ENCODE data around the gene BCAP29. TPM values are rescaled to one million over a fixed set of nuclear protein-coding genes. Genes with fewer than 3 reads are reported as not detected.

BCAP29 gene
- total RNA-seq, 1 experiment from 2014 or later: 43.2 TPM

DNA sequence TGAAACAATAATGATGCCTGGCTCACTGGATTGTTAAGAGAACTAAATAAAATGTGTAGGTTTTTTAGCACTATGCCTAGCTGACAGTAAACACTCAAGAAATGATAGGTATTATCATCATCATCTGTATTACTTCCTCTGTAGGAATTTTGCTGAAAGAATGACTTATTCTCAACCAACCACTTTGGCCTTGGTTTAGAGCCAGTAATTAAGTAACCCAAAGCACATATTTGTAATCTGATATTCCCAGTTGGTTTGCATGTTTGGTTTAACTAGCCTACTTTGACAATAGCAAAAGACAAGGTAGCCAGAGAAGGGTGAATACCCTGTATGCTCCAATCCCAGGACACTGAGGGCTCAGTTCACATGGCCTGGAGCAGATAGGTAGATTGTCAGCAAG lies 34.4 kb downstream of the BCAP29 start (continued):
- TF ChIP-seq ATF3 (IDR thresholded peaks at IDR 0.05): no peak
- TF ChIP-seq REST (IDR thresholded peaks at IDR 0.05; ENCODE audit: low read depth): no peak

- Histone ChIP-seq H3K4me1 (ENCODE audit: control insufficient read depth in 1 of 2, insufficient read depth in 2 of 2, low read length in 2 of 2) (no peaks in the 10 kb centered on the region), H3K9me2 (ENCODE audit: insufficient read depth) (no peaks in the 10 kb centered on the region), H4K20me1 (ENCODE audit: insufficient read depth) (no peaks in the 10 kb centered on the region), H3K9ac (ENCODE audit: low read length) (no peak overlapping the region), H3K36me3 (ENCODE audit: control insufficient read depth in 1 of 2, insufficient read depth in 2 of 2, low read length in 2 of 2) (no peaks in the 10 kb centered on the region), H3K4me2 (ENCODE audit: low read length) (no peak overlapping the region), H3K27ac (ENCODE audit: low read depth, low read length) (no peak overlapping the region), H3K4me3 (replicated peaks in 1 of 2; ENCODE audit: low read depth in 1 of 2, low read length in 2 of 2) (no peak overlapping the region), H2AFZ (ENCODE audit: low read depth, low read length, poor library complexity, severe bottlenecking) (no peak overlapping the region), H3K27me3 (ENCODE audit: insufficient read depth, low read length) (no peaks in the 10 kb centered on the region), H3K9me3 (ENCODE audit: control insufficient read depth in 1 of 2, insufficient read depth in 1 of 2, low read depth in 1 of 2, low read length in 2 of 2) (no peaks in the 10 kb centered on the region), H3K79me2 (ENCODE audit: insufficient read depth, low read length) (no peaks in the 10 kb centered on the region)
- ChIA-PET POLR2A (no interaction called here), RAD21 (ENCODE audit: low non-redundant PET in 1 of 2, low total read pairs in 2 of 2, uncharacterized antibody in 2 of 2, unreplicated experiment in 2 of 2) (interaction anchor here in 1 of 2 experiments (0.6 kb wide), 1 partner anchor 454 kb away, joined by 3 read pairs; no protein-coding TSS in a partner anchor), CTCF (no interaction called here)
- ATAC-seq (no peak), DNase-seq (ENCODE audit: low read depth, low spot score) (no peak)
- intact Hi-C loops (cut with micrococcal nuclease): no loop called here
- no TSS peak for BruUV-seq (replicated peaks)
- TF ChIP-seq SP1 (IDR thresholded peaks at IDR 0.05; ENCODE audit: low read depth) (no peak), SIN3A (IDR thresholded peaks at IDR 0.05; ENCODE audit: low read depth) (no peak), ZFX (IDR thresholded peaks at IDR 0.05) (no peak), TCF7L2 (IDR thresholded peaks at IDR 0.05; ENCODE audit: borderline replicate concordance, extremely low read depth, insufficient read depth, insufficient read length) (no peak)
Measured at GRCh38 chr7:107615910-107616680, 36.0 kb downstream of the BCAP29 start.
